GM19372 (cell line): ENCODE measurements around the gene ATP5F1B.
"Not testable (repeated sequence)": the region's sequence is repeated elsewhere in the genome, so short reads cannot be mapped to it uniquely, and the experiment has no call there.

Source experiments
- ATAC-seq: cut with Tn5 transposase; IDR thresholded peaks from one replicate; pipeline ENCODE4 v1.9.1; 2021; ENCODE audit warnings: mild to moderate bottlenecking, low read depth, moderate library complexity; ENCODE audit not compliant: unreplicated experiment

The ATP5F1B gene

GRCh38 chr12:56653781-56654180, 8.0 kb upstream of the ATP5F1B start:
- not testable (repeated sequence) for ATAC-seq

GRCh38 chr12:56648023-56648422, 2.2 kb upstream of the ATP5F1B start:
- not testable (repeated sequence) for ATAC-seq

GRCh38 chr12:56645201-56645716, 525 bp downstream of the ATP5F1B start:
- no peak for ATAC-seq

GRCh38 chr12:56644654-56645053, 1.1 kb downstream of the ATP5F1B start:
- ATAC-seq = no peak

GRCh38 chr12:56641219-56641618, 4.6 kb downstream of the ATP5F1B start:
- no peak for ATAC-seq

GRCh38 chr12:56637621-56638020, 8.2 kb downstream of the ATP5F1B start:
- ATAC-seq = no peak

GRCh38 chr12:56636675-56637540, 8.9 kb downstream of the ATP5F1B start:
- ATAC-seq = peak; percentile 50

GRCh38 chr12:56635806-56636674, 9.7 kb downstream of the ATP5F1B start:
- peak; percentile 41 for ATAC-seq

GRCh38 chr12:56634837-56635791, 10.7 kb downstream of the ATP5F1B start:
- ATAC-seq = peak; percentile 31

- no peak for ATAC-seq
Observed at GRCh38 chr12:56634242-56634836, 11.4 kb downstream of the ATP5F1B start.

- ATAC-seq = no peak
Observed at GRCh38 chr12:56633468-56634241, 12.1 kb downstream of the ATP5F1B start.

GRCh38 chr12:56632701-56633467, 12.9 kb downstream of the ATP5F1B start:
- ATAC-seq = no peak

GRCh38 chr12:56631790-56632700, 13.7 kb downstream of the ATP5F1B start:
- ATAC-seq = peak; percentile 29

- ATAC-seq = peak; percentile 45
Observed at GRCh38 chr12:56630180-56630632, 15.6 kb downstream of the ATP5F1B start, which contains the start of gene BAZ2A. Gene BAZ2A (minus strand): TSS chr12:56630326. CDS start chr12:56617530, 12,796 bp downstream.

GRCh38 chr12:56629459-56630179, 16.2 kb downstream of the ATP5F1B start:
- peak; percentile 2 for ATAC-seq
